Calu3 (cell line): ENCODE measurements around the gene CROCC2. TPM values are rescaled to one million over a fixed set of nuclear protein-coding genes. Genes with fewer than 3 reads are reported as not detected.

Experiments used
- BruUV-seq: library from RNA; stranded (reverse); fragments of 400-500 nt; replicated peaks from 2 replicates; lab custom pipeline; 2021; lab: Mats Ljungman, UMichigan
- CTCF ChIA-PET: fragments of 300-600 bp; sonication (Branson Sonifier 250); formaldehyde crosslinking; loops from one replicate; lab custom pipeline; 2022; ENCODE audit warnings: antibody characterized with exemption; lab: Charles Lee
- DNase-seq: peaks from one replicate; pipeline ENCODE4 v3.0.0; 2022
- H3K27ac Mint-ChIP-seq: one replicate; pipeline ENCODE4 v1.8.0; 2022; ENCODE audit warnings: mixed read lengths; ENCODE audit not compliant: unreplicated experiment
- H3K27me3 Mint-ChIP-seq: one replicate; pipeline ENCODE4 v1.8.0; 2022; ENCODE audit warnings: mixed read lengths; ENCODE audit not compliant: unreplicated experiment
- H3K36me3 Mint-ChIP-seq: one replicate; pipeline ENCODE4 v1.8.0; 2022; ENCODE audit warnings: mild to moderate bottlenecking, moderate library complexity, mixed read lengths; ENCODE audit not compliant: insufficient read depth, unreplicated experiment
- H3K4me1 Mint-ChIP-seq: one replicate; pipeline ENCODE4 v1.8.0; 2022; ENCODE audit warnings: mild to moderate bottlenecking, low read depth, mixed read lengths; ENCODE audit not compliant: unreplicated experiment
- H3K4me3 Mint-ChIP-seq: one replicate; pipeline ENCODE4 v1.8.0; 2022; ENCODE audit warnings: mild to moderate bottlenecking, low read depth, moderate library complexity, mixed read lengths; ENCODE audit not compliant: unreplicated experiment
- H3K9me3 Mint-ChIP-seq: one replicate; pipeline ENCODE4 v1.8.0; 2022; ENCODE audit warnings: low read depth, mixed read lengths; ENCODE audit not compliant: unreplicated experiment
- CTCF ChIP-seq: fragments of 200-600 bp; IDR thresholded peaks from one replicate; pipeline ENCODE4 v1.8.0; 2022; ENCODE audit warnings: antibody characterized with exemption; ENCODE audit not compliant: unreplicated experiment
- intact Hi-C: fragments of 100-400 bp; cut with micrococcal nuclease; formaldehyde crosslinking; loops from one replicate; pipeline ENCODE4 v1.10.0; 2022; ENCODE audit not compliant: unreplicated experiment
- total RNA-seq: library from RNA; stranded (reverse); gene quantifications from 2 replicates; pipeline ENCODE4 v1.2.3, GENCODE V29; 2022

CROCC2 gene
- total RNA-seq, 1 experiment from 2014 or later: not detected

GRCh38 chr2:240936106-240936505 lies 30.0 kb downstream of the CROCC2 start:
- H3K27ac Mint-ChIP-seq: no peak overlapping the region
- no peak for DNase-seq
- no peaks in the 10 kb centered on the region for H3K36me3 Mint-ChIP-seq
- H3K4me1 Mint-ChIP-seq: no peaks in the 10 kb centered on the region
- no TSS peak for BruUV-seq
- TF ChIP-seq CTCF: no peak
- H3K4me3 Mint-ChIP-seq: no peak overlapping the region
- H3K27me3 Mint-ChIP-seq: peaks cover 89% of the 10 kb centered on the region
- intact Hi-C loops: no loop called here
- H3K9me3 Mint-ChIP-seq: no peaks in the 10 kb centered on the region
- CTCF ChIA-PET: no interaction called here

- peaks cover 54% of the 10 kb centered on the region for H3K27me3 Mint-ChIP-seq
- H3K27ac Mint-ChIP-seq: no peak overlapping the region
- no peak for DNase-seq
- no TSS peak for BruUV-seq
- no peak overlapping the region for H3K4me3 Mint-ChIP-seq
- no peaks in the 10 kb centered on the region for H3K9me3 Mint-ChIP-seq
- no peak for TF ChIP-seq CTCF
- no peaks in the 10 kb centered on the region for H3K4me1 Mint-ChIP-seq
- no peaks in the 10 kb centered on the region for H3K36me3 Mint-ChIP-seq
- CTCF ChIA-PET: no interaction called here
- intact Hi-C loops: no loop called here
These were observed 39.9 kb downstream of the CROCC2 start for GRCh38 chr2:240946046-240946445.

GRCh38 chr2:240946654-240947053 lies 40.5 kb downstream of the CROCC2 start:
- Mint-ChIP-seq H3K9me3 (no peaks in the 10 kb centered on the region), H3K36me3 (no peaks in the 10 kb centered on the region), H3K27me3 (peaks cover 48% of the 10 kb centered on the region), H3K27ac (no peak overlapping the region), H3K4me3 (no peak overlapping the region), H3K4me1 (no peaks in the 10 kb centered on the region)
- intact Hi-C loops: no loop called here
- TF ChIP-seq CTCF: no peak
- no peak for DNase-seq
- no TSS peak for BruUV-seq
- CTCF ChIA-PET: no interaction called here

- peaks cover 43% of the 10 kb centered on the region for H3K27me3 Mint-ChIP-seq
- no peak for TF ChIP-seq CTCF
- BruUV-seq: no TSS peak
- no peaks in the 10 kb centered on the region for H3K4me1 Mint-ChIP-seq
- no peaks in the 10 kb centered on the region for H3K9me3 Mint-ChIP-seq
- no peak for DNase-seq
- no peaks in the 10 kb centered on the region for H3K36me3 Mint-ChIP-seq
- no peak overlapping the region for H3K27ac Mint-ChIP-seq
- H3K4me3 Mint-ChIP-seq: no peak overlapping the region
- CTCF ChIA-PET: no interaction called here
- intact Hi-C loops: no loop called here
These were observed 41.0 kb downstream of the CROCC2 start for GRCh38 chr2:240947176-240947575.
